ENCODE measurements around the gene METTL25B.
A peak's percentile ranks its signal among the peaks of the same experiment; 100 is the strongest.
"Not testable (repeated sequence)": the region's sequence is repeated elsewhere in the genome, so short reads cannot be mapped to it uniquely, and the experiment has no call there.

Gene METTL25B

GRCh38 chr1:156751451-156751756, 23.1 kb downstream of the METTL25B start, which contains the start of gene HDGF:
HDGF (minus strand) TSS chr1:156751675; CDS start chr1:156751429, 246 bp downstream.
- Mint-ChIP-seq H3K36me3 (peaks cover 27% of the 10 kb centered on the region), H3K4me1 (peaks cover 62% of the 10 kb centered on the region), H3K27ac (peak within 1 kb of the TSS; percentile 92), H3K9me3 (no peaks in the 10 kb centered on the region), H3K4me3 (peak within 1 kb of the TSS; percentile 94), H3K27me3 (no peaks in the 10 kb centered on the region)
- DNase-seq: no peak
- CTCF ChIA-PET: interaction anchor here (1.0 to 4.3 kb wide), 4 partner anchors 14 to 138 kb away, joined by 4 to 40 read pairs (median 4); partner anchors contain the start of genes ISG20L2 and METTL25B

- Mint-ChIP-seq H3K36me3 (peaks cover 26% of the 10 kb centered on the region), H3K4me1 (peaks cover 57% of the 10 kb centered on the region), H3K9me3 (no peaks in the 10 kb centered on the region), H3K27ac (peak overlapping the region; percentile 92), H3K4me3 (peak overlapping the region; percentile 91), H3K27me3 (no peaks in the 10 kb centered on the region)
- CTCF ChIA-PET: interaction anchor here (0.7 to 4.3 kb wide), 7 partner anchors 13 to 138 kb away, joined by 3 to 40 read pairs (median 4); partner anchors contain the start of genes ISG20L2, METTL25B and PRCC
- peak; percentile 99 for DNase-seq
These were observed 23.6 kb downstream of the METTL25B start for GRCh38 chr1:156751757-156752481.

- peak overlapping the region; percentile 91 for H3K4me3 Mint-ChIP-seq
- CTCF ChIA-PET: interaction anchor here (0.7 to 4.3 kb wide), 5 partner anchors 12 to 64 kb away, joined by 3 to 40 read pairs (median 4); partner anchors contain the start of genes ISG20L2, METTL25B and PRCC
- H3K27ac Mint-ChIP-seq: peak overlapping the region; percentile 92
- no peaks in the 10 kb centered on the region for H3K9me3 Mint-ChIP-seq
- H3K27me3 Mint-ChIP-seq: no peaks in the 10 kb centered on the region
- peaks cover 48% of the 10 kb centered on the region for H3K4me1 Mint-ChIP-seq
- peaks cover 24% of the 10 kb centered on the region for H3K36me3 Mint-ChIP-seq
- DNase-seq: no peak
These were observed 24.7 kb downstream of the METTL25B start for GRCh38 chr1:156752843-156753482.

GRCh38 chr1:156754219-156754618, 25.9 kb downstream of the METTL25B start:
- Mint-ChIP-seq H3K27me3 (no peaks in the 10 kb centered on the region), H3K4me3 (no peak overlapping the region), H3K27ac (no peak overlapping the region), H3K4me1 (peaks cover 36% of the 10 kb centered on the region), H3K9me3 (no peaks in the 10 kb centered on the region), H3K36me3 (peaks cover 16% of the 10 kb centered on the region)
- no peak for DNase-seq
- CTCF ChIA-PET: no interaction called here

GRCh38 chr1:156755527-156755950, 27.3 kb downstream of the METTL25B start:
- Mint-ChIP-seq H3K9me3 (no peaks in the 10 kb centered on the region), H3K27me3 (no peaks in the 10 kb centered on the region), H3K4me1 (peaks cover 25% of the 10 kb centered on the region), H3K36me3 (peaks cover 7% of the 10 kb centered on the region), H3K27ac (no peak overlapping the region), H3K4me3 (no peak overlapping the region)
- no peak for DNase-seq
- CTCF ChIA-PET: interaction anchor here (1.1 to 3.5 kb wide), 2 partner anchors 9 to 30 kb away, joined by 3 to 23 read pairs; no protein-coding TSS in a partner anchor

GRCh38 chr1:156756355-156756754, 28.1 kb downstream of the METTL25B start:
- Mint-ChIP-seq H3K4me3 (no peak overlapping the region), H3K36me3 (peaks cover 7% of the 10 kb centered on the region), H3K27me3 (no peaks in the 10 kb centered on the region), H3K9me3 (no peaks in the 10 kb centered on the region), H3K4me1 (peaks cover 25% of the 10 kb centered on the region), H3K27ac (no peak overlapping the region)
- DNase-seq: no peak
- CTCF ChIA-PET: interaction anchor here (1.0 to 3.5 kb wide), 3 partner anchors 10 to 65 kb away, joined by 3 to 23 read pairs (median 3); no protein-coding TSS in a partner anchor

- not testable (repeated sequence) for H3K4me3 Mint-ChIP-seq, H3K27ac Mint-ChIP-seq, H3K36me3 Mint-ChIP-seq, H3K27me3 Mint-ChIP-seq, H3K9me3 Mint-ChIP-seq, DNase-seq
- peaks cover 20% of the 10 kb centered on the region for H3K4me1 Mint-ChIP-seq
- CTCF ChIA-PET: interaction anchor here (3.5 kb wide), 1 partner anchor 32 kb away, joined by 23 read pairs; no protein-coding TSS in a partner anchor
These were observed 29.4 kb downstream of the METTL25B start for GRCh38 chr1:156757572-156758253.

GRCh38 chr1:156760092-156760795, 32.0 kb downstream of the METTL25B start:
- no peak for DNase-seq
- Mint-ChIP-seq H3K9me3 (no peaks in the 10 kb centered on the region), H3K27ac (no peak overlapping the region), H3K27me3 (peaks cover 4% of the 10 kb centered on the region), H3K4me1 (peaks cover 2% of the 10 kb centered on the region), H3K36me3 (peaks cover 3% of the 10 kb centered on the region), H3K4me3 (no peak overlapping the region)
- CTCF ChIA-PET: interaction anchor here (2.8 kb wide), 1 partner anchor 34 kb away, joined by 11 read pairs; no protein-coding TSS in a partner anchor

GRCh38 chr1:156760796-156761104, 32.5 kb downstream of the METTL25B start:
- DNase-seq: no peak
- Mint-ChIP-seq H3K9me3 (no peaks in the 10 kb centered on the region), H3K27me3 (peaks cover 4% of the 10 kb centered on the region), H3K27ac (no peak overlapping the region), H3K36me3 (peaks cover 3% of the 10 kb centered on the region), H3K4me3 (no peak overlapping the region), H3K4me1 (peaks cover 3% of the 10 kb centered on the region)
- CTCF ChIA-PET: interaction anchor here (2.8 kb wide), 1 partner anchor 35 kb away, joined by 11 read pairs; no protein-coding TSS in a partner anchor

- H3K27ac Mint-ChIP-seq, DNase-seq, H3K9me3 Mint-ChIP-seq, H3K27me3 Mint-ChIP-seq, H3K4me3 Mint-ChIP-seq: not testable (repeated sequence)
- peaks cover 27% of the 10 kb centered on the region for H3K4me1 Mint-ChIP-seq
- CTCF ChIA-PET: interaction anchor here (1.0 to 9.6 kb wide), 2 partner anchors 13 to 38 kb away, joined by 3 to 95 read pairs; partner anchors contain the start of genes ISG20L2 and METTL25B
- H3K36me3 Mint-ChIP-seq: peaks cover 12% of the 10 kb centered on the region
These were observed 36.9 kb downstream of the METTL25B start for GRCh38 chr1:156765136-156765535.

- Mint-ChIP-seq H3K4me3 (no peak overlapping the region), H3K4me1 (peaks cover 32% of the 10 kb centered on the region), H3K9me3 (no peaks in the 10 kb centered on the region), H3K36me3 (peaks cover 15% of the 10 kb centered on the region), H3K27ac (no peak overlapping the region), H3K27me3 (peaks cover 4% of the 10 kb centered on the region)
- DNase-seq: no peak
- CTCF ChIA-PET: interaction anchor here (0.7 to 9.6 kb wide), 4 partner anchors 14 to 116 kb away, joined by 3 to 95 read pairs (median 4); partner anchors contain the start of genes HDGF, ISG20L2 and METTL25B
These were observed 37.4 kb downstream of the METTL25B start for GRCh38 chr1:156765666-156766065.

- DNase-seq: peak; percentile 46
- Mint-ChIP-seq H3K27ac (no peak overlapping the region), H3K4me3 (no peak overlapping the region), H3K4me1 (peaks cover 40% of the 10 kb centered on the region), H3K36me3 (peaks cover 23% of the 10 kb centered on the region), H3K9me3 (no peaks in the 10 kb centered on the region), H3K27me3 (peaks cover 4% of the 10 kb centered on the region)
- CTCF ChIA-PET: interaction anchor here (0.7 to 9.6 kb wide), 8 partner anchors 14 to 123 kb away, joined by 3 to 95 read pairs (median 3); partner anchors contain the start of genes HDGF, ISG20L2, METTL25B and NTRK1
These were observed 38.2 kb downstream of the METTL25B start for GRCh38 chr1:156766298-156767100.

All from activated naive CD4-positive, alpha-beta T cell treated with anti-CD3 and anti-CD28 coated beads, Interleukin-2, amount 10 ng/mL, durations not matched to agents 7 days and 5 days (primary cell).